ENCODE data around the gene WDR47. TPM values are rescaled to one million over a fixed set of nuclear protein-coding genes. Genes with fewer than 3 reads are reported as not detected.
"Not testable (repeated sequence)": the region's sequence is repeated elsewhere in the genome, so short reads cannot be mapped to it uniquely, and the experiment has no call there.

The WDR47 gene
- total RNA-seq, 2 experiments from 2014 or later: 8.2 to 8.4 TPM

DNA sequence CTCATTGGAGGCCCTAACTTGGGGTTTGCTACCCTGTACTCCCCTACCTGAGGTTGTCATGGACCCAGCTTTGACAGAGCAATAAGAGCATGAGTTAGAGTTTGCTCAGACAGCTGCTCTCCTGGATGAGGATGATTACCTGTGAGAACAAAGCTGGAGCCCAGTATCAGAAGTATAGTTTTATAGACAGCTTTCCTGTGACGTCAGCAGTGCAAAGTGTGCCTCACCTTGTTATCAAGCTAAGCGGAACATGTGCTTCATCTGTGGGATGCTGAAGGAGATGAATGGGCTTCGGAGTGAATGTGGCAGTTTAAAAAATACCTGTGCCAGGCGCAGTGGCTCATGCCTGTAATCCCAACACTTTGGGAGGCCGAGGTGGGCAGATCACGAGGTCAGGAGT lies 5.4 kb upstream of the WDR47 start:
- H3K9me3 Mint-ChIP-seq: no peaks in the 10 kb centered on the region
- intact Hi-C loops (cut with micrococcal nuclease): no loop called here
- CTCF ChIA-PET: interaction anchor here (0.7 to 0.9 kb wide), 2 partner anchors 96 to 214 kb away, joined by 3 to 7 read pairs; no protein-coding TSS in a partner anchor
- peaks cover 2% of the 10 kb centered on the region for H3K4me1 Mint-ChIP-seq (ENCODE audit: low read depth)
- H3K36me3 Mint-ChIP-seq (ENCODE audit: low read depth): no peaks in the 10 kb centered on the region
- H3K4me3 Mint-ChIP-seq: no peak overlapping the region
- no peak for DNase-seq
- peaks cover 5% of the 10 kb centered on the region for H3K27me3 Mint-ChIP-seq (ENCODE audit: low read depth)
- H3K27ac Mint-ChIP-seq: no peak overlapping the region

- Mint-ChIP-seq H3K9me3 (no peaks in the 10 kb centered on the region), H3K4me1 (ENCODE audit: low read depth) (peaks cover 2% of the 10 kb centered on the region), H3K4me3 (no peak overlapping the region), H3K27ac (no peak overlapping the region), H3K27me3 (ENCODE audit: low read depth) (peaks cover 5% of the 10 kb centered on the region), H3K36me3 (ENCODE audit: low read depth) (no peaks in the 10 kb centered on the region)
- intact Hi-C loops (cut with micrococcal nuclease): no loop called here
- CTCF ChIA-PET: interaction anchor here (0.9 kb wide), 1 partner anchor 213 kb away, joined by 7 read pairs; no protein-coding TSS in a partner anchor
- DNase-seq: no peak
These were observed 4.8 kb upstream of the WDR47 start for GRCh38 chr1:109046671-109047070.

GRCh38 chr1:109045595-109045994 lies 3.7 kb upstream of the WDR47 start:
- peaks cover 5% of the 10 kb centered on the region for H3K4me1 Mint-ChIP-seq (ENCODE audit: low read depth)
- CTCF ChIA-PET: interaction anchor here (0.6 kb wide), 1 partner anchor 216 kb away, joined by 4 read pairs; no protein-coding TSS in a partner anchor
- no peak overlapping the region for H3K27ac Mint-ChIP-seq
- no peak overlapping the region for H3K4me3 Mint-ChIP-seq
- H3K27me3 Mint-ChIP-seq (ENCODE audit: low read depth): peaks cover 5% of the 10 kb centered on the region
- no peaks in the 10 kb centered on the region for H3K9me3 Mint-ChIP-seq
- no peaks in the 10 kb centered on the region for H3K36me3 Mint-ChIP-seq (ENCODE audit: low read depth)
- intact Hi-C loops (cut with micrococcal nuclease): no loop called here
- no peak for DNase-seq

DNA sequence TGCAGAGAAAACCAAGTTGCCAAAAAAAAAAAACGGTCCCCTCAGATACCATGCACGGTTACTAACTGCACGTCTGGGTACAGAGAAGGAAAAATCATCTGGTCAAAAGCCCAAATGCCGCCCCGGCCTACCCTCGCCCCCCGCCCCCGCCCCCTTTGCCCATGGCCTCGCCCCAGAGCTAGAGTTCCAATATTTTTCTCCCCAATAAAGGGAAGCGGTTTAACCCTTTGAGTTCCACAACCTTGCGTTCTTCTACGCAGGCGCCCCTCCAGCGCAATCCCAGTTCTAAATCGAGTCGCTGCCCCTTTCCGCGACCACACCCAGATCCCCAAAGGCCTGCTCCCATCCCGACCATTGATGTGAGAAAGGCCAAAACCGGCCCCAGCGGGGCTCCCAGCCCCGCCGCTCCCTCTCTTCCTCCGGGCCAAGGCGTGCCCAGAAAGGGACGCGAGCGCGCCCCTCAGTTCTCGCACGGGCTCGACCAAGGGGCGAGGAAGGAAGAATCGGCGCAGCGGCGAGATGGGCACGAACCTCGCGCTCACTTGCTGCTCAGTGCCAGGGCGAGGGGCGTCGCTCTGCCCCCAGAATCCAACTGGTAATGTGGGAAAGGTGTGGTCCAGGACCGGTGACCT lies 797 bp downstream of the WDR47 start:
- intact Hi-C loops (cut with micrococcal nuclease): loop anchor here (5.0 kb wide), 3 partner anchors 214 to 349 kb away; partner anchors contain the start of genes PRPF38B and PSRC1
- H3K27ac Mint-ChIP-seq: no peak overlapping the region
- CTCF ChIA-PET: no interaction called here
- peaks cover 12% of the 10 kb centered on the region for H3K4me1 Mint-ChIP-seq (ENCODE audit: low read depth)
- H3K4me3 Mint-ChIP-seq: peak overlapping the region; percentile 73
- DNase-seq: peak; percentile 34
- no peaks in the 10 kb centered on the region for H3K9me3 Mint-ChIP-seq
- no peaks in the 10 kb centered on the region for H3K27me3 Mint-ChIP-seq (ENCODE audit: low read depth)
- no peaks in the 10 kb centered on the region for H3K36me3 Mint-ChIP-seq (ENCODE audit: low read depth)

DNA sequence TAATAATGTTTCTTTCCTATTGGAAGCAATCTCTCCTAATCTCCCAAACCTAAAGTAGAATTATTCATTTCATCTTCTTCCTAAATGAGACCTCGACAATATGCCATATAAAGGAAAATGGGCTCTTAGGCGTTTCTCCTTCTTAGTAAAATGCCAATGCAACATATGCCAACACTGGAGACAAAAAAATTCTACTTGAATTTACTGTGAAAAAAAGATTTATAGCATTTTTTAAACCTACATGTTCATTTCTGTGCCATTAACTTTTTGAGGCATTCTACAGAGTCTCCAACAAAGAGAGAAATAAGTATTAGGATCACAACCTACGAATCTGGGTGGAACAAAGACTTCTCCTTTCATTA lies 1.3 kb downstream of the WDR47 start:
- intact Hi-C loops (cut with micrococcal nuclease): loop anchor here (5.0 kb wide), 3 partner anchors 213 to 348 kb away; partner anchors contain the start of genes PRPF38B and PSRC1
- DNase-seq: no peak
- no peaks in the 10 kb centered on the region for H3K36me3 Mint-ChIP-seq (ENCODE audit: low read depth)
- no peaks in the 10 kb centered on the region for H3K27me3 Mint-ChIP-seq (ENCODE audit: low read depth)
- peak overlapping the region; percentile 73 for H3K4me3 Mint-ChIP-seq
- no peaks in the 10 kb centered on the region for H3K9me3 Mint-ChIP-seq
- peaks cover 12% of the 10 kb centered on the region for H3K4me1 Mint-ChIP-seq (ENCODE audit: low read depth)
- no peak overlapping the region for H3K27ac Mint-ChIP-seq
- CTCF ChIA-PET: no interaction called here

DNA sequence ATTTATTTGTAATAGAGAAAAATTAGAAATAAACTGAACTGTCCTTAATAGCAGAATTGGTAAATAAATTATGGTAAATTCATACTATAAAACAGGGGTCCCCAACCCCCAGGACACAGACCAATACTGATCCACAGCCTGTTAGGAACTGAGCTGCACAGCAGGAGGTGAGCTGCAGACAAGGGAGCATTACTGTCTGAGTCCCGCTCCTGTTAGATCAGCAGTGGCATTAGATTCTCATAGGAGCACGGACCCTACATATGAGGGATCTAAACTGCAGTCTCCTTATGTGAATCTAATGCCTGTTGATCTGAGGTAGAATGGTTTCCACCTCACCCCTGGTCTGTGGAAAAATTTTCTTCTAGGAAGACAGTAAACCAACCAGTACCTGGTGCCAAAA lies 7.5 kb downstream of the WDR47 start:
- H3K27me3 Mint-ChIP-seq (ENCODE audit: low read depth): no peaks in the 10 kb centered on the region
- no peaks in the 10 kb centered on the region for H3K4me1 Mint-ChIP-seq (ENCODE audit: low read depth)
- no peak overlapping the region for H3K4me3 Mint-ChIP-seq
- no peaks in the 10 kb centered on the region for H3K9me3 Mint-ChIP-seq
- no peak overlapping the region for H3K27ac Mint-ChIP-seq
- DNase-seq: no peak
- CTCF ChIA-PET: interaction anchor here (0.6 kb wide), 1 partner anchor 18 kb away, joined by 3 read pairs; no protein-coding TSS in a partner anchor
- H3K36me3 Mint-ChIP-seq (ENCODE audit: low read depth): no peaks in the 10 kb centered on the region
- intact Hi-C loops (cut with micrococcal nuclease): no loop called here

GRCh38 chr1:109029493-109029892 lies 12.4 kb downstream of the WDR47 start:
- intact Hi-C loops (cut with micrococcal nuclease): not testable (repeated sequence)

DNA sequence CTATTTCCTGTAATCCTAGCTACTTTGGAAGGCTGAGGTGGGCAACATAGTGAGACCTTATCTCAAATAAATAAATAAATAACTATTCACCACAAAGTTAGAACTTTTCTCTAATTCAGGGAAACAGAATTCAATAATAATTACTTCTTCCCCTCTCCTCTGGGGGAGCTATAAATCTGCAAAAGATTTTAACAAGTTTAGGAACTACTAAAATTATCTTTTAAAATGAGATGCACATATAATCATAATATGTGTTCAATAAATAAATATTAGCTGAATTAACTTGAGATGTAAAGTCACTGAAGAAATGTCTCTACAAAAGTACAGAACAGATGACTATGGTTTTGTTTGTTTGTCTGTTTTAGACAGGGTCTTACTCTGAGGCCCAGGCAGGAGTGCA lies 14.1 kb downstream of the WDR47 start:
- CTCF ChIA-PET: interaction anchor here (0.6 to 1.6 kb wide), 6 partner anchors 9 to 72 kb away, joined by 3 to 6 read pairs (median 4); no protein-coding TSS in a partner anchor
- H3K9me3 Mint-ChIP-seq: no peaks in the 10 kb centered on the region
- intact Hi-C loops (cut with micrococcal nuclease): no loop called here
- DNase-seq: no peak
- H3K27me3 Mint-ChIP-seq (ENCODE audit: low read depth): no peaks in the 10 kb centered on the region
- no peak overlapping the region for H3K4me3 Mint-ChIP-seq
- H3K36me3 Mint-ChIP-seq (ENCODE audit: low read depth): no peaks in the 10 kb centered on the region
- no peak overlapping the region for H3K27ac Mint-ChIP-seq
- no peaks in the 10 kb centered on the region for H3K4me1 Mint-ChIP-seq (ENCODE audit: low read depth)

More at GRCh38 chr1:109029493-109029892, 12.4 kb downstream of the WDR47 start:
- H3K4me3 Mint-ChIP-seq; H3K4me1 Mint-ChIP-seq (ENCODE audit: low read depth); H3K27me3 Mint-ChIP-seq (ENCODE audit: low read depth); H3K27ac Mint-ChIP-seq; H3K36me3 Mint-ChIP-seq (ENCODE audit: low read depth); DNase-seq; H3K9me3 Mint-ChIP-seq: not testable (repeated sequence)
- CTCF ChIA-PET: interaction anchor here (1.3 kb wide), 1 partner anchor 8 kb away, joined by 3 read pairs; no protein-coding TSS in a partner anchor

- Mint-ChIP-seq H3K4me3 (no peak overlapping the region), H3K9me3 (no peaks in the 10 kb centered on the region), H3K27me3 (ENCODE audit: low read depth) (no peaks in the 10 kb centered on the region), H3K4me1 (ENCODE audit: low read depth) (no peaks in the 10 kb centered on the region), H3K36me3 (ENCODE audit: low read depth) (peaks cover 1% of the 10 kb centered on the region), H3K27ac (no peak overlapping the region)
- intact Hi-C loops (cut with micrococcal nuclease): no loop called here
- no peak for DNase-seq
- CTCF ChIA-PET: interaction anchor here (0.6 kb wide), 2 partner anchors 14 to 501 kb away, joined by 3 to 5 read pairs; no protein-coding TSS in a partner anchor
These were observed 16.2 kb downstream of the WDR47 start for GRCh38 chr1:109025694-109026093.

DNA sequence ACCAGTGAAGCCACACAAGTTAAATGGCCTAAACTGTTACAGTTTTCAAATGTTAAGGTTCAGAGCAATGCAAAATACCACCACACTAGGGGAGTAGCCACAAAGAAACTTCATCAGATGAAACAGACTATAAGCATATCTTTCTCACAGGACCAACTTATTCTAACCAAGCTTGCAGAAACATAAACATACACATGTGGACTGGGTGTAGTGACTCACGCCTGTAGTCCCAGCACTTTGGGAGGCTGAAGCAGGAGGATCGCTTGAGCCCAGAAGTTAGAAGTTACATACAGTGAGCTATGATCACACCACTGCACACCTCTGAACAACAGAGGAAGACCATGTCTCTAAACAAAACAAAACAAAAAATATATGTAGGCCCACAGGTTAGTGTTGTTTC lies 17.3 kb downstream of the WDR47 start:
- intact Hi-C loops (cut with micrococcal nuclease): no loop called here
- no peaks in the 10 kb centered on the region for H3K27me3 Mint-ChIP-seq (ENCODE audit: low read depth)
- CTCF ChIA-PET: no interaction called here
- DNase-seq: no peak
- H3K36me3 Mint-ChIP-seq (ENCODE audit: low read depth): peaks cover 4% of the 10 kb centered on the region
- H3K4me3 Mint-ChIP-seq: no peak overlapping the region
- no peak overlapping the region for H3K27ac Mint-ChIP-seq
- H3K9me3 Mint-ChIP-seq: no peaks in the 10 kb centered on the region
- H3K4me1 Mint-ChIP-seq (ENCODE audit: low read depth): no peaks in the 10 kb centered on the region

- CTCF ChIA-PET: no interaction called here
- DNase-seq: no peak
- Mint-ChIP-seq H3K27ac (no peak overlapping the region), H3K36me3 (ENCODE audit: low read depth) (peaks cover 22% of the 10 kb centered on the region), H3K27me3 (ENCODE audit: low read depth) (no peaks in the 10 kb centered on the region), H3K9me3 (no peaks in the 10 kb centered on the region), H3K4me1 (ENCODE audit: low read depth) (no peaks in the 10 kb centered on the region), H3K4me3 (no peak overlapping the region)
- intact Hi-C loops (cut with micrococcal nuclease): no loop called here
These were observed 21.1 kb downstream of the WDR47 start for GRCh38 chr1:109020693-109021257.

GRCh38 chr1:109017719-109018118 lies 24.2 kb downstream of the WDR47 start:
- H3K27ac Mint-ChIP-seq; H3K27me3 Mint-ChIP-seq (ENCODE audit: low read depth); H3K4me1 Mint-ChIP-seq (ENCODE audit: low read depth); H3K4me3 Mint-ChIP-seq; intact Hi-C loops (cut with micrococcal nuclease); DNase-seq; H3K9me3 Mint-ChIP-seq: not testable (repeated sequence)
- CTCF ChIA-PET: interaction anchor here (0.6 kb wide), 1 partner anchor 249 kb away, joined by 3 read pairs; no protein-coding TSS in a partner anchor
- H3K36me3 Mint-ChIP-seq (ENCODE audit: low read depth): peaks cover 22% of the 10 kb centered on the region

DNA sequence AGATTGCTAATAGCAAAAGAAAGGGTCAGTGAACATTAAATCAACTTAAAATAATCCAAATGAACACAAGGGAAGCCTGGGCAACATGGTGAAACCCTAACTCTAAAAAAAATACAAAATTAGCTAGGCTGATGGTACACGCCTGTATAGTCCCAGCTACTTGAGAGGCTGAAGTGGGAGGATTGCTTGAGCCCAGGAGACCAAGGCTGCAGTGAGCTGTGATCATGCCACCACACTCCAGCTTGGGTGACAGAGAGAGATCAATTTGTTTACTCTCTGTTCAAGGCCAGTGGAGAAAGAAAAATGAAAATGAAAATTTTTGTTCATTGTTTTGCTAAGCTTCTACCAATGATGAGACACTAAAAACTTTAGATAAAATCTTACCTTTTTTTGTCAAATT lies 24.8 kb downstream of the WDR47 start:
- CTCF ChIA-PET: no interaction called here
- DNase-seq: no peak
- Mint-ChIP-seq H3K27me3 (ENCODE audit: low read depth) (no peaks in the 10 kb centered on the region), H3K4me3 (no peak overlapping the region), H3K36me3 (ENCODE audit: low read depth) (peaks cover 20% of the 10 kb centered on the region), H3K4me1 (ENCODE audit: low read depth) (no peaks in the 10 kb centered on the region), H3K27ac (no peak overlapping the region), H3K9me3 (no peaks in the 10 kb centered on the region)
- intact Hi-C loops (cut with micrococcal nuclease): no loop called here

All from activated naive CD4-positive, alpha-beta T cell treated with anti-CD3 and anti-CD28 coated beads for 36 hours (primary cell).